ENCODE measurements around the gene BRD1. TPM values are rescaled to one million over a fixed set of nuclear protein-coding genes. Genes with fewer than 3 reads are reported as not detected.

BRD1 gene
- total and polyA plus RNA-seq, 8 donors, result 27.4 to 50.3 (median 37.9) TPM

DNA sequence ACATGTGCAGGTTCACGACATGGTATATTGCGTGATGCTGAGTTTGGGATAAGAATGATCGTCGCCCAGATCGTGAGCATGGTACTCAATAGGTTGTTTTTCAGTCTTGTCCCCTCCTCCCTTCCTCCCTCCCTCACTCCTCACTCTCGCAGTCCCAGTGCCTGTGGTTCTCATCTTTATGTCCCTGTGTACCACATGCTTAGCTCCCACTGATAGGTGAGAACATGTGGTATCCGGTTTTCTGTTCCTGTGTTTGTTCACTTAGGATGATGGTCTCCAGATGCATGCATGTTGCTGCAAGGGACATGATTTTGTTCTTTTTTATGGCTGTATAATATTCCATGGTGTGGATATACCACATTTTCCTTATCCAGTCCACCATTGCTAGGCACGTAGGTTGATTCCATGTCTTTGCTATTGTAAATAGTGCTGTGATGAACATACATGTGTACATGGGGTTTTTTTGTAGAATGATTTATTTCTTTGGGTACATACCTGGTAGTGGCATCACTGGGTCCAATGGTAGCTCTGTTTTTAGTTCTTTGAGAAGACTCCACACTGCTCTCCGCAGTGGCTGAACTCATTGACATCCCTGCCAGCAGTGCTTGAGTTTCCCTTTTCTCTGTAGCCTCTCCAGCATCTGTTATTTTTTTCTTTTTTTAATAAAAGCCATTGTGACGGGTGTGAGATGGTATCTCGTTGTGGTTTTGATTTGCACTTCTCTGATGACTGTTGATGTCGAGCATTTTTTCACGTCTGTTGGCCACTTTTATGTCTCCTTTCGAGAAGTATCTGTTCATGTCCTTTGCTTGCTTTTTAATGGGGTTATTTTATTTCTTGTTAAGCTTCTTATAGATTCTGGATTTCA lies 42.4 kb upstream of the BRD1 start:
- peaks cover 0 to 31% of the 10 kb centered on the region in 2 donors for H3K9me3 ChIP-seq
- TF ChIP-seq CTCF (IDR thresholded peaks at IDR 0.05), result no peak
- intact Hi-C loops (cut with DNase I), result no loop called here

GRCh38 chr22:49869086-49869830 lies 41.6 kb upstream of the BRD1 start:
- DNase-seq, result no peak
- ATAC-seq, result no peak
- H3K36me3 ChIP-seq, result peaks cover 0 to 14% of the 10 kb centered on the region in 2 donors
- intact Hi-C loops (cut with DNase I), result no loop called here
- TF ChIP-seq CTCF (IDR thresholded peaks at IDR 0.05), result no peak
- H3K4me3 ChIP-seq, result no peak overlapping the region
- peaks cover 0 to 33% of the 10 kb centered on the region in 2 donors for H3K9me3 ChIP-seq
- no peaks in the 10 kb centered on the region for H3K27me3 ChIP-seq
- no peaks in the 10 kb centered on the region for H3K4me1 ChIP-seq
- no peak overlapping the region for H3K27ac ChIP-seq

More for the DNA sequence above, 42.4 kb upstream of the BRD1 start:
- H3K27me3 ChIP-seq, result no peaks in the 10 kb centered on the region
- H3K4me3 ChIP-seq, result no peak overlapping the region
- no peak for ATAC-seq
- H3K36me3 ChIP-seq, result peaks cover 0 to 14% of the 10 kb centered on the region in 2 donors
- DNase-seq, result no peak
- H3K4me1 ChIP-seq, result no peaks in the 10 kb centered on the region
- H3K27ac ChIP-seq, result no peak overlapping the region

DNA sequence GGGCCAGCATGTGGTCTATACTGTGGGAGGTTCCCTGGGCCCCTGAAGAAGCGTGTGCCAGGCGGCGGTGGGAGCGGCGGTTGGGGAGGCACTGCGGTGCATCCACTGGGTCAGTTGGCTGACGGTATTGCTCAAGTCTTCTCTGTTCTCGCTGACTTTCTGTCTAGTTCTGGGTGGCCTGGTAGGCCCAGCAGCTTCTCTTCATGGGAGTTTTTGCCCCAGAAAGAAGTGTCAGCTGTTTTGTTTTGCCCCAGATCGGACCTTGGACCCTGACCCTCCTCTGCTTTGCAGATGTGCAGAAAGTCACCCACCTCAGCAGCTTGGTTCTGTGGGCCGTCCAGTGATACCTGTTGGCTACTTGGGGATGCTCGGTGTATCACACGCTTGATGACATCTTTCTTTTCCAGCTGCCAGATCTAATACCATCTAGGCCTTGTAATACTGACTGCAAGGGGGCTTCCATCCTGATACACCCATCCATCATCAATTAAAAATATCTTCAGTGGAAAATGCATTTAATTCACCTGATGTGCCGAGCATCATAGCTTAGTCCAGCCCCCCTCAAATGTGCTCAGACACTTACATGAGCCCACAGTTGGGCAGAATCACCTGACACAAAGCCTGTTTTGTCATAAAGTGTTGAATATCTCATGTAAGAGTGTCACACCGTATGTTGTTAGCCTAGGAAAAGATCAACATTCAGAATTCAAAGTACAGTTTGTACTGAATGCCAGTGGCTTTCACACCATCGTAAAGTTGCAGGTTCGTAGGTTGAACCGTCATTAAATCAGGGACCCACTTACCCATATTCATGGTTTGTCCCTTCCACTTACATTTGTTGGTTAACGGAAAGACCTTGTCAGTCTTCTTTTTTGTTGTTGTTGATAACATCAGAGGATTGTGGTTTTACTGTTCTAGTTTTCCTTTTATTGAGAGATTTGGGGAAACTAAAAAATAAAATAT lies 39.9 kb upstream of the BRD1 start:
- no peak overlapping the region for H3K27ac ChIP-seq
- H3K4me3 ChIP-seq, result no peak overlapping the region
- no peak for TF ChIP-seq CTCF (IDR thresholded peaks at IDR 0.05)
- H3K36me3 ChIP-seq, result peaks cover 0 to 14% of the 10 kb centered on the region in 2 donors
- DNase-seq (no peak), ATAC-seq (no peak)
- no peaks in the 10 kb centered on the region for H3K27me3 ChIP-seq
- intact Hi-C loops (cut with DNase I), result no loop called here
- peaks cover 2 to 4% of the 10 kb centered on the region in 2 donors for H3K4me1 ChIP-seq
- peaks cover 0 to 33% of the 10 kb centered on the region in 2 donors for H3K9me3 ChIP-seq

- no peak for DNase-seq
- no peak overlapping the region for H3K4me3 ChIP-seq
- peaks cover 0 to 14% of the 10 kb centered on the region in 2 donors for H3K36me3 ChIP-seq
- H3K27ac ChIP-seq, result no peak overlapping the region
- H3K27me3 ChIP-seq, result no peaks in the 10 kb centered on the region
- H3K4me1 ChIP-seq, result peaks cover 2 to 13% of the 10 kb centered on the region in 2 donors
- intact Hi-C loops (cut with DNase I), result no loop called here
- no peak for TF ChIP-seq CTCF (IDR thresholded peaks at IDR 0.05)
- H3K9me3 ChIP-seq, result peaks cover 0 to 33% of the 10 kb centered on the region in 2 donors
- no peak for ATAC-seq
These were observed 39.0 kb upstream of the BRD1 start for GRCh38 chr22:49866646-49867045.
